Endothelial cell of umbilical vein (primary cell): ENCODE measurements around the gene NEB. TPM values are rescaled to one million over a fixed set of nuclear protein-coding genes. Genes with fewer than 3 reads are reported as not detected.

Source experiments
- BruUV-seq: library from RNA; stranded (reverse); fragments of 400-500 nt; replicated peaks from 2 replicates; lab custom pipeline; 2021; lab: Mats Ljungman, UMichigan
- CTCF ChIA-PET: fragments of 300-600, 350-600 bp; sonication (Branson Sonifier 250); formaldehyde crosslinking; loops from one replicate; lab custom pipeline; 2021; ENCODE audit warnings: antibody characterized with exemption, inconsistent platforms; lab: Charles Lee
- POLR2A ChIA-PET: fragments of 300-600, 350-600 bp; sonication (Branson Sonifier 250); formaldehyde crosslinking; loops from one replicate; lab custom pipeline; 2021; ENCODE audit warnings: antibody characterized with exemption, inconsistent platforms; lab: Charles Lee
- DNase-seq: peaks from one replicate; pipeline ENCODE4 v3.0.0-alpha.2; 2011; ENCODE audit warnings: low read depth, low spot score
- FAIRE-seq: peaks from 2 replicates; lab custom pipeline; 2011; peaks lifted over from hg19 to GRCh38; lab: Jason Lieb, UNC
- H2AFZ ChIP-seq: 2 replicates; pipeline ENCODE4 v1.6.0; 2012; ENCODE audit warnings: low read depth, low read length, control low read depth, inconsistent platforms
- H3K27ac ChIP-seq: 2 replicates; pipeline ENCODE4 v1.5.1; 2011; ENCODE audit warnings: low read depth, mild to moderate bottlenecking, control low read depth, low read length, moderate library complexity; ENCODE audit not compliant: insufficient read depth
- H3K27me3 ChIP-seq, 2 experiments: 2 replicates each; pipeline versions ENCODE4 v1.6.0 to v1.6.1; 2011; ENCODE audit warnings: low read length in 2 of 2, mixed read lengths in 1 of 2; ENCODE audit not compliant: control insufficient read depth in 2 of 2, insufficient read depth in 2 of 2
- H3K36me3 ChIP-seq, 2 experiments: 2 replicates in 1 of 2; 3 replicates in 1 of 2; pipeline ENCODE4 v1.5.1; 2011; ENCODE audit warnings: low read length in 2 of 2, mild to moderate bottlenecking in 1 of 2, moderate library complexity in 1 of 2; ENCODE audit not compliant: control insufficient read depth in 2 of 2, insufficient read depth in 2 of 2; ENCODE audit errors: extremely low read depth in 1 of 2
- H3K4me1 ChIP-seq: 3 replicates; pipeline ENCODE4 v1.5.1; 2011; ENCODE audit warnings: mild to moderate bottlenecking, low read length; ENCODE audit not compliant: control insufficient read depth, insufficient read depth; ENCODE audit errors: extremely low read depth
- H3K4me2 ChIP-seq: 2 replicates; pipeline ENCODE4 v1.6.1; 2011; ENCODE audit warnings: low read length, control low read depth, mixed read lengths; ENCODE audit not compliant: insufficient read depth
- H3K4me3 ChIP-seq, 3 experiments: fragments of 200-600 bp in 1 of 3; sonication (generic), shearing (Covaris generic) in 1 of 3; replicated peaks in 1 of 3; 2 replicates each; pipeline ENCODE4 v1.5.1; 2011 to 2016; ENCODE audit warnings: control low read depth in 3 of 3, low read length in 3 of 3, mild to moderate bottlenecking in 2 of 3, inconsistent platforms in 1 of 3, low read depth in 1 of 3, moderate library complexity in 1 of 3; ENCODE audit not compliant: insufficient read depth in 1 of 3
- H3K79me2 ChIP-seq: 2 replicates; pipeline ENCODE4 v1.6.0; 2012; ENCODE audit warnings: low read length, inconsistent platforms; ENCODE audit not compliant: control insufficient read depth, insufficient read depth
- H3K9ac ChIP-seq: replicated peaks from 2 replicates; pipeline ENCODE3; 2011; ENCODE audit warnings: low read length, control low read depth; ENCODE audit not compliant: insufficient read depth; ENCODE audit errors: extremely low read depth
- H3K9me1 ChIP-seq: replicated peaks from 3 replicates; pipeline ENCODE4 v1.6.0; 2011; ENCODE audit warnings: mild to moderate bottlenecking, low read length; ENCODE audit not compliant: control insufficient read depth, insufficient read depth; ENCODE audit errors: extremely low read depth
- H3K9me3 ChIP-seq: replicated peaks from 2 replicates; pipeline ENCODE4 v1.5.1; 2012; ENCODE audit warnings: low read length, inconsistent platforms; ENCODE audit not compliant: control insufficient read depth, insufficient read depth
- H4K20me1 ChIP-seq: replicated peaks from 2 replicates; pipeline ENCODE3; 2011; ENCODE audit warnings: mild to moderate bottlenecking, low read length; ENCODE audit not compliant: control insufficient read depth, insufficient read depth; ENCODE audit errors: extremely low read depth
- EZH2 ChIP-seq: IDR thresholded peaks from 2 replicates; pipeline ENCODE4 v1.6.1; 2012; ENCODE audit warnings: borderline replicate concordance, low read depth, mild to moderate bottlenecking, moderate library complexity, low read length, inconsistent platforms; ENCODE audit not compliant: severe bottlenecking
- FOS ChIP-seq: IDR thresholded peaks from 2 replicates; pipeline ENCODE4 v1.6.1; 2011; ENCODE audit warnings: mild to moderate bottlenecking, low read length, moderate library complexity, borderline replicate concordance; ENCODE audit not compliant: insufficient read depth
- GATA2 ChIP-seq: IDR thresholded peaks from 2 replicates; pipeline ENCODE4 v1.7.0; 2011; ENCODE audit warnings: low read depth, mild to moderate bottlenecking, moderate library complexity, mixed read lengths, low read length; ENCODE audit not compliant: insufficient read length, insufficient read depth
- JUN ChIP-seq: IDR thresholded peaks from 2 replicates; pipeline ENCODE4 v1.6.1; 2011; ENCODE audit warnings: borderline replicate concordance, low read depth; ENCODE audit not compliant: insufficient read length, insufficient read depth
- MYC ChIP-seq: IDR thresholded peaks from one replicate; pipeline ENCODE4 v1.6.1; 2011; ENCODE audit warnings: mild to moderate bottlenecking, low read depth, low read length
- POLR2A ChIP-seq: IDR thresholded peaks from 2 replicates; pipeline ENCODE4 v1.6.1; 2012; ENCODE audit warnings: low read depth, mild to moderate bottlenecking, control low read depth, low read length
- POLR2AphosphoS5 ChIP-seq: IDR thresholded peaks from 2 replicates; pipeline ENCODE4 v1.6.1; 2012; ENCODE audit warnings: low read depth, mild to moderate bottlenecking, control low read depth, low read length, moderate library complexity; ENCODE audit not compliant: insufficient read depth
- dilution Hi-C: fragments of 300-500 bp; cut with MboI; formaldehyde crosslinking; loops from one replicate; pipeline ENCODE4 v1.15.0; 2019; ENCODE audit warnings: low sequenced_read_pairs; ENCODE audit not compliant: extremely low pct_ligation_motif_present
- intact Hi-C: fragments of 100-400 bp; cut with micrococcal nuclease; formaldehyde crosslinking; loops from one replicate; pipeline ENCODE4 v1.10.0; 2022
- polyA plus RNA-seq, 4 experiments: library from polyadenylated mRNA; depleted of rRNA in 3 of 4; stranded (reverse) in 3 of 4; unstranded in 1 of 4; fragments of >200 nt; gene quantifications; 2 replicates each; pipeline versions ENCODE4 v1.2.1 to v1.2.3, GENCODE V29; 2011 to 2012; ENCODE audit warnings: missing spikeins in 1 of 4
- total RNA-seq: library from RNA; stranded (reverse); gene quantifications from 2 replicates; pipeline ENCODE4 v1.2.3, GENCODE V29; 2021
- TF ChIP-seq, protein P1 (sequence below), 2 donors: IDR thresholded peaks; 1 replicate in 1 of 2; 2 replicates in 1 of 2; pipeline ENCODE4 v1.5.1; 2011; ENCODE audit warnings: low read length in 2 of 2, mild to moderate bottlenecking in 2 of 2, moderate library complexity in 2 of 2, control low read depth in 1 of 2, inconsistent platforms in 1 of 2, low read depth in 1 of 2; ENCODE audit not compliant: insufficient read depth in 1 of 2; ENCODE audit errors: extremely low read depth in 1 of 2
- TF ChIP-seq, protein P2 (sequence below): IDR thresholded peaks from 2 replicates; pipeline ENCODE4 v1.6.1; 2011; ENCODE audit not compliant: insufficient read depth, insufficient read length

The NEB gene
- total and polyA plus RNA-seq, 2 donors (not counting 3 experiments of a cell fraction or from before 2014, with no cell fraction given), result 0.84 to 1.8 TPM

DNA sequence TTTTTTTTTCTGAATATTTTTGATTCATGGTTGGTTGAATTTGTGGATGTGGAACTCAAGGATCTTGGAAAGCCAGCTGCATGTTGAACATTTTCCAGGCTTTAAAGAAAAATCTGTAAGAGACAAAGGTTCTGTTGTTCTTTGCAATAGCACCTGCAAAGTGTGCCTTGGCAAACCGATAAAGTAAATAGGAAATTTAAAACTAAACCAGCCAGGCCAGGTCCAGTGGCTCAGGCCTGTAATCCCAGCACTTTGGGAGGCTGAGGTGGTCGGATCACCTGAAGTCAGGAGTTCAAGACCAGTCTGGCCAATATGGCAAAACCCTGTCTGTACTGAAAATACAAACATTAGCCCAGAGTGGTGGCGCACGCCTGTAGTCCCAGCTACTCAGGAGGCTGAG, 250.2 kb downstream of the NEB start:
- H3K27me3 ChIP-seq, result no peaks in the 10 kb centered on the region
- no peaks in the 10 kb centered on the region for H3K9me1 ChIP-seq
- ChIA-PET POLR2A (no interaction called here), CTCF (no interaction called here)
- no peaks in the 10 kb centered on the region for H3K4me1 ChIP-seq
- dilution Hi-C loops, result no loop called here
- H3K4me3 ChIP-seq, result no peak overlapping the region
- H3K4me2 ChIP-seq, result no peak overlapping the region
- no peaks in the 10 kb centered on the region for H3K9me3 ChIP-seq
- H2AFZ ChIP-seq, result no peak overlapping the region
- peaks cover 0 to 3% of the 10 kb centered on the region in 2 experiments for H3K36me3 ChIP-seq
- DNase-seq (no peak), FAIRE-seq (no peak)
- intact Hi-C loops, result no loop called here
- TF ChIP-seq FOS (no peak), MYC (no peak), POLR2AphosphoS5 (no peak), GATA2 (no peak), EZH2 (no peak), POLR2A (no peak), JUN (no peak)
- TF ChIP-seq, protein P1, sequence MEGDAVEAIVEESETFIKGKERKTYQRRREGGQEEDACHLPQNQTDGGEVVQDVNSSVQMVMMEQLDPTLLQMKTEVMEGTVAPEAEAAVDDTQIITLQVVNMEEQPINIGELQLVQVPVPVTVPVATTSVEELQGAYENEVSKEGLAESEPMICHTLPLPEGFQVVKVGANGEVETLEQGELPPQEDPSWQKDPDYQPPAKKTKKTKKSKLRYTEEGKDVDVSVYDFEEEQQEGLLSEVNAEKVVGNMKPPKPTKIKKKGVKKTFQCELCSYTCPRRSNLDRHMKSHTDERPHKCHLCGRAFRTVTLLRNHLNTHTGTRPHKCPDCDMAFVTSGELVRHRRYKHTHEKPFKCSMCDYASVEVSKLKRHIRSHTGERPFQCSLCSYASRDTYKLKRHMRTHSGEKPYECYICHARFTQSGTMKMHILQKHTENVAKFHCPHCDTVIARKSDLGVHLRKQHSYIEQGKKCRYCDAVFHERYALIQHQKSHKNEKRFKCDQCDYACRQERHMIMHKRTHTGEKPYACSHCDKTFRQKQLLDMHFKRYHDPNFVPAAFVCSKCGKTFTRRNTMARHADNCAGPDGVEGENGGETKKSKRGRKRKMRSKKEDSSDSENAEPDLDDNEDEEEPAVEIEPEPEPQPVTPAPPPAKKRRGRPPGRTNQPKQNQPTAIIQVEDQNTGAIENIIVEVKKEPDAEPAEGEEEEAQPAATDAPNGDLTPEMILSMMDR (IDR thresholded peaks at IDR 0.05; ENCODE audit: extremely low read depth in 1 of 2, insufficient read depth in 1 of 2, low read depth in 1 of 2, low read length in 2 of 2), result no peak
- TF ChIP-seq, protein P2, sequence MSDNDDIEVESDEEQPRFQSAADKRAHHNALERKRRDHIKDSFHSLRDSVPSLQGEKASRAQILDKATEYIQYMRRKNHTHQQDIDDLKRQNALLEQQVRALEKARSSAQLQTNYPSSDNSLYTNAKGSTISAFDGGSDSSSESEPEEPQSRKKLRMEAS, result no peak
- no peaks in the 10 kb centered on the region for H4K20me1 ChIP-seq
- no TSS peak for BruUV-seq
- H3K9ac ChIP-seq, result no peak overlapping the region
- no peaks in the 10 kb centered on the region for H3K79me2 ChIP-seq
- H3K27ac ChIP-seq, result no peak overlapping the region
